GM12878 (cell line): ENCODE measurements around the gene VCPKMT. TPM values are rescaled to one million over a fixed set of nuclear protein-coding genes. Genes with fewer than 3 reads are reported as not detected.

Source experiments
- ATAC-seq: fragments of 200-7000 bp; cut with Tn5 transposase; 3 replicates; pipeline ENCODE4 v1.9.1; 2020; ENCODE audit warnings: mild to moderate bottlenecking, moderate library complexity
- BruUV-seq: library from RNA; stranded (reverse); fragments of 400-500 nt; replicated peaks from 2 replicates; lab custom pipeline; 2021; lab: Mats Ljungman, UMichigan
- CTCF ChIA-PET: fragments of 300-600 bp; sonication (Branson Sonifier 250); formaldehyde crosslinking; extraction: SDS; loops from one replicate; lab custom pipeline; 2021; ENCODE audit warnings: inconsistent platforms; lab: Yijun Ruan, JAX
- POLR2A ChIA-PET: fragments of 350-600 bp; formaldehyde crosslinking; extraction: SDS; loops from one replicate; lab custom pipeline; 2021; ENCODE audit warnings: inconsistent platforms; lab: Charles Lee
- RAD21 ChIA-PET: fragments of 300-600 bp; sonication (Branson Sonifier 250); formaldehyde crosslinking; loops from one replicate; lab custom pipeline; 2023; ENCODE audit warnings: antibody characterized with exemption; ENCODE audit not compliant: unreplicated experiment; lab: Charles Lee
- SMC1A ChIA-PET: fragments of 300-600 bp; sonication (Branson Sonifier 250); formaldehyde crosslinking; loops from one replicate; lab custom pipeline; 2023; ENCODE audit not compliant: unreplicated experiment, uncharacterized antibody; lab: Charles Lee
- DNase-seq: peaks from one replicate; pipeline ENCODE4 v3.0.0-alpha.2; 2011; ENCODE audit warnings: low read depth, low spot score
- FAIRE-seq: peaks from 3 replicates; lab custom pipeline; 2011; peaks lifted over from hg19 to GRCh38; lab: Jason Lieb, UNC
- H2AFZ ChIP-seq: 2 replicates; pipeline ENCODE4 v1.6.0; 2011; ENCODE audit warnings: low read depth, low read length, control low read depth; ENCODE audit not compliant: control insufficient read depth
- H3K27ac ChIP-seq: 2 replicates; pipeline ENCODE4 v1.5.1; 2011; ENCODE audit warnings: control low read depth; ENCODE audit not compliant: control insufficient read depth, insufficient read depth
- H3K27me3 ChIP-seq, 2 experiments: replicated peaks in 1 of 2; 2 replicates each; pipeline versions ENCODE4 v1.6.0 to v1.6.1; 2011; ENCODE audit warnings: low read length in 1 of 2; ENCODE audit not compliant: control insufficient read depth in 2 of 2, insufficient read depth in 2 of 2
- H3K36me3 ChIP-seq, 2 experiments: 2 replicates each; pipeline ENCODE4 v1.5.1; 2011; ENCODE audit warnings: low read length in 1 of 2; ENCODE audit not compliant: control insufficient read depth in 2 of 2, insufficient read depth in 2 of 2
- H3K4me1 ChIP-seq: 2 replicates; pipeline ENCODE4 v1.6.1; 2011; ENCODE audit warnings: mild to moderate bottlenecking, low read length, moderate library complexity, mixed read lengths; ENCODE audit not compliant: control insufficient read depth, insufficient read depth
- H3K4me2 ChIP-seq: 2 replicates; pipeline ENCODE4 v1.6.0; 2011; ENCODE audit warnings: control low read depth; ENCODE audit not compliant: control insufficient read depth, insufficient read depth
- H3K4me3 ChIP-seq: fragments of 200-600 bp; sonication (generic); 2 replicates; pipeline ENCODE4 v1.5.1; 2016
- H3K79me2 ChIP-seq: 2 replicates; pipeline ENCODE4 v1.6.0; 2011; ENCODE audit warnings: low read length; ENCODE audit not compliant: control insufficient read depth, insufficient read depth
- H3K9ac ChIP-seq: 2 replicates; pipeline ENCODE4 v1.8.0; 2011; ENCODE audit warnings: low read length, control low read depth, mixed read lengths; ENCODE audit not compliant: control insufficient read depth, insufficient read depth
- H3K9me3 ChIP-seq: replicated peaks from 3 replicates; pipeline ENCODE4 v1.5.1; 2011; ENCODE audit warnings: mild to moderate bottlenecking, low read length; ENCODE audit not compliant: control insufficient read depth, insufficient read depth
- H4K20me1 ChIP-seq: 2 replicates; pipeline ENCODE4 v1.6.0; 2011; ENCODE audit not compliant: control insufficient read depth, insufficient read depth
- ASH2L ChIP-seq: fragments of 300-600, 200-600 bp; sonication (generic); IDR thresholded peaks from 2 replicates; pipeline ENCODE4 v1.6.1; 2017; ENCODE audit warnings: low read depth, mild to moderate bottlenecking, borderline replicate concordance
- ATF7 ChIP-seq: fragments of 450-650 bp; IDR thresholded peaks from 2 replicates; pipeline ENCODE4 v1.6.1; 2016; ENCODE audit warnings: low read depth, mild to moderate bottlenecking
- CBX3 ChIP-seq: fragments of 200-600 bp; sonication (generic); IDR thresholded peaks from 2 replicates; pipeline ENCODE4 v1.6.1; 2016; ENCODE audit warnings: low read depth, borderline replicate concordance
- CHD1 ChIP-seq: IDR thresholded peaks from 2 replicates; pipeline ENCODE4 v1.6.1; 2012; ENCODE audit warnings: low read depth, low read length, improper control_type of control experiment
- CREM ChIP-seq: IDR thresholded peaks from 2 replicates; pipeline ENCODE4 v1.6.1; 2014; ENCODE audit warnings: antibody characterized with exemption, low read depth
- FOXM1 ChIP-seq: IDR thresholded peaks from 2 replicates; pipeline ENCODE4 v1.6.1; 2012; ENCODE audit warnings: low read depth, mild to moderate bottlenecking, inconsistent platforms, low read length, moderate library complexity
- GABPA ChIP-seq: IDR thresholded peaks from 2 replicates; pipeline ENCODE4 v1.6.1; 2014; ENCODE audit warnings: antibody characterized with exemption, low read depth, mild to moderate bottlenecking, inconsistent platforms
- HCFC1 ChIP-seq: fragments of 150-350 bp; IDR thresholded peaks from 2 replicates; pipeline ENCODE4 v1.6.1; 2014; ENCODE audit warnings: low read length
- IKZF1 ChIP-seq: fragments of 450-650 bp; conservative IDR thresholded peaks from 2 replicates; pipeline ENCODE4 v1.6.1; 2017; ENCODE audit warnings: antibody characterized with exemption, mild to moderate bottlenecking
- KDM1A ChIP-seq: fragments of 200-600 bp; sonication (generic); IDR thresholded peaks from 2 replicates; pipeline ENCODE4 v1.6.1; 2016; ENCODE audit warnings: borderline replicate concordance
- LARP7 ChIP-seq: fragments of 450-650 bp; IDR thresholded peaks from 2 replicates; pipeline ENCODE4 v1.6.1; 2017; ENCODE audit warnings: mild to moderate bottlenecking
- MYB ChIP-seq: fragments of 150-350 bp; IDR thresholded peaks from 2 replicates; pipeline ENCODE4 v1.6.1; 2014; ENCODE audit warnings: mild to moderate bottlenecking, low read depth, low read length, borderline replicate concordance
- NBN ChIP-seq: fragments of 450-650 bp; IDR thresholded peaks from 2 replicates; pipeline ENCODE4 v1.6.1; 2016
- PAX5 ChIP-seq: IDR thresholded peaks from 2 replicates; pipeline ENCODE4 v1.6.1; 2011; ENCODE audit warnings: low read depth, low read length, borderline replicate concordance
- POLR2AphosphoS5 ChIP-seq: IDR thresholded peaks from 2 replicates; pipeline ENCODE4 v1.6.1; 2011; ENCODE audit warnings: mild to moderate bottlenecking, low read length, inconsistent platforms
- RFX5 ChIP-seq: IDR thresholded peaks from 2 replicates; pipeline ENCODE4 v1.6.1; 2011; ENCODE audit warnings: low read depth, low read length, improper control_type of control experiment
- RUNX3 ChIP-seq: IDR thresholded peaks from 2 replicates; pipeline ENCODE4 v1.6.1; 2012; ENCODE audit warnings: low read length, inconsistent platforms
- ZNF207 ChIP-seq: fragments of 450-650 bp; IDR thresholded peaks from 2 replicates; pipeline ENCODE4 v1.6.1; 2014; ENCODE audit warnings: antibody characterized with exemption, mild to moderate bottlenecking, borderline replicate concordance
- ZNF687 ChIP-seq: fragments of 450-650 bp; IDR thresholded peaks from 2 replicates; pipeline ENCODE4 v1.6.1; 2017; ENCODE audit warnings: mild to moderate bottlenecking, moderate library complexity
- WGBS: methylation state at CpG from one replicate; pipeline ENCODE4 v1.1.6; 2016; ENCODE audit warnings: low lambda C conversion rate; ENCODE audit not compliant: insufficient replicate concordance, insufficient coverage; ENCODE audit errors: missing lambda C conversion rate; 5-methylcytosine and 5-hydroxymethylcytosine counted together
- in situ Hi-C: fragments of 300-500 bp; cut with MboI; formaldehyde crosslinking; loops from 9 replicates; pipeline ENCODE4 v1.14.3; 2018; ENCODE audit warnings: mixed read lengths
- intact Hi-C: fragments of 100-400 bp; cut with micrococcal nuclease; formaldehyde crosslinking; loops from one replicate; pipeline ENCODE4 v1.14.2; 2022; ENCODE audit not compliant: unreplicated experiment
- polyA plus RNA-seq, 11 experiments: library from polyadenylated mRNA; depleted of rRNA in 4 of 11; unstranded in 6 of 11; stranded (reverse) in 5 of 11; fragments of >200 nt; fragmentation: Nextera tagmentation in 4 of 11; fragmentation: Illumina TruSeq in 1 of 11; extraction: Ambion mirVana in 4 of 11; extraction: Trizol in 1 of 11; gene quantifications; 1 replicate in 1 of 11; 2 replicates in 10 of 11; pipeline versions ENCODE4 v1.2.1 to v1.2.3, GENCODE V29; 2011 to 2016; ENCODE audit warnings: inconsistent platforms in 2 of 11, missing spikeins in 2 of 11, low read depth in 1 of 11
- total RNA-seq, 4 experiments: library from RNA; depleted of rRNA in 3 of 4; stranded (reverse); fragments of >200 nt in 3 of 4; fragmentation: Illumina TruSeq in 1 of 4; extraction: Trizol in 1 of 4; gene quantifications; 2 replicates each; pipeline versions ENCODE4 v1.2.1 to v1.2.3, GENCODE V29; 2013 to 2021

VCPKMT gene
- total and polyA plus RNA-seq, 10 of the 15 experiments (the other 5 are each of a cell fraction or from before 2014, with no cell fraction given): 8.5 to 18.4 (median 12.8) TPM

DNA sequence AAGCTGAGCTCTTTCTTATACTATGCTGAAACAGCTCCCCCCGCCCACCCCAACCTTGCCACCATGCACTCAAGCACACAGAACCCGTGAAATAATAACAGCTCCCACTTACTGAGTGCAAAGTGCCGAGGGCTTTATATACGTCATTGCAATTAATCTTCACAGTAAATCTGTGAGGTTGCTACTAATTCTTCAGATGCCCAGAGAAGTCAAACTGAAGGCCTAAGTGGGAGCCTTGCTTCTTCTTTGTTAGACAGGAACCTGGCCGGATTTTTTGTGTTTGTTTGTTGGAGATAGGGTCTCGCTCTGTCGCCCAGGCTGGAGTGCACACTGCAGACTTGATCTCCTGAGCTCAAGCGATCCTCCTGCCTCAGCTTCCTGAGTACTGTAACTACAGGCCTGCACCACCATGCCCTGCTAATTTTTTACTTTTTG, 34.0 kb downstream of the VCPKMT start:
- ChIA-PET POLR2A (interaction anchor here (0.5 to 3.8 kb wide), 15 partner anchors 12 to 315 kb away, joined by 3 to 42 read pairs (median 3); no protein-coding TSS in a partner anchor), RAD21 (interaction anchor here (0.5 to 3.9 kb wide), 25 partner anchors 11 to 484 kb away, joined by 3 to 99 read pairs (median 7); partner anchors contain the start of genes LRR1, NEMF and VCPKMT), CTCF (interaction anchor here (0.5 to 3.8 kb wide), 18 partner anchors 11 to 230 kb away, joined by 3 to 20 read pairs (median 6); partner anchors contain the start of gene NEMF), SMC1A (interaction anchor here (0.8 to 3.9 kb wide), 23 partner anchors 11 to 230 kb away, joined by 3 to 74 read pairs (median 7); partner anchors contain the start of gene NEMF)
- H3K79me2 ChIP-seq: peaks cover 12% of the 10 kb centered on the region
- WGBS: 44% methylated on average over 8 of the region's 8 CpGs
- H3K36me3 ChIP-seq: no peaks in the 10 kb centered on the region
- in situ Hi-C loops (no loop called here), intact Hi-C loops (loop anchor here (2.0 kb wide), 2 partner anchors 190 to 214 kb away; partner anchors contain the start of gene ARF6)
- no TSS peak for BruUV-seq
- peak overlapping the region; percentile 81 for H3K9ac ChIP-seq
- no peak overlapping the region; the same call in 1 of the 2 replicates for H2AFZ ChIP-seq
- ATAC-seq (peak; percentile 25), DNase-seq (no peak), FAIRE-seq (no peak)
- H3K27ac ChIP-seq: peak overlapping the region; percentile 95
- no peak for TF ChIP-seq ZNF207
- TF ChIP-seq ASH2L: no peak
- peak; percentile 43; the same call in 1 of the 2 replicates for TF ChIP-seq ZNF687
- no peak for TF ChIP-seq LARP7
- peak; percentile 53; the same call in 1 of the 2 replicates for TF ChIP-seq PAX5
- TF ChIP-seq RUNX3: no peak
- no peak for TF ChIP-seq RFX5
- 0 out of 2 replicates have a peak, but pooled peaks have one; percentile 32 for TF ChIP-seq CHD1
- TF ChIP-seq POLR2AphosphoS5: peak; percentile 26
- peak; percentile 71 for TF ChIP-seq ATF7
- no peak for TF ChIP-seq FOXM1
- TF ChIP-seq CREM: peak; percentile 32; the same call in 1 of the 2 replicates
- TF ChIP-seq CBX3: no peak
- TF ChIP-seq HCFC1: 0 out of 2 replicates have a peak, but pooled peaks have one; percentile 10
- peak; percentile 27; the same call in 1 of the 2 replicates for TF ChIP-seq NBN
- no peak for TF ChIP-seq IKZF1
- TF ChIP-seq MYB: no peak
- TF ChIP-seq GABPA: no peak
- no peak for TF ChIP-seq KDM1A
- no peaks in the 10 kb centered on the region for H3K9me3 ChIP-seq
- peak overlapping the region; percentile 29; the same call in 1 of the 2 replicates for H3K4me3 ChIP-seq
- no peaks in the 10 kb centered on the region for H4K20me1 ChIP-seq
- no peaks in the 10 kb centered on the region for H3K27me3 ChIP-seq
- H3K4me1 ChIP-seq: peaks cover 56% of the 10 kb centered on the region
- H3K4me2 ChIP-seq: peak overlapping the region; percentile 100
